ENCODE results near the gene UBD.

Gene UBD

DNA sequence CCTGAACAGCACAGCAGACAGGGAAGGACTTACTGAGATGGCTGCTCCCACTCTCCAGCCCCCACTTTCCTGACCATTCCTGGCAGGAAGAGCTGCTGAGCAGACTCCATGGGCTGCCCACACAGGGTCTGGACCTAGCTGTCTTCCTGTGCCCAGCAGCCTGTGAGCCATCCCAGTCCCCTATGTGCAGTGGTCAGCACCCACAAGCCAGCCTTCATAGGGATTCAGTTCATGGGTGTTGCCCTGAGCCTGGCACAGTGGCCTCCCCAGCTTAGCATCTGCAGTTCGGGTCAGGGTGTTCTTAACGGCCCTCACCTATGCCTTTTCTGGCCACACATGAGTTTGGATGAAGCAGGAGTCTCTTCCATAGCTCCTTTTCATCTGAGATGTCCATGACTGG is 32.0 kb downstream of the UBD start:
- DNase-seq (ENCODE audit: low read depth, low spot score), result no peak
- TF ChIP-seq, protein P1, sequence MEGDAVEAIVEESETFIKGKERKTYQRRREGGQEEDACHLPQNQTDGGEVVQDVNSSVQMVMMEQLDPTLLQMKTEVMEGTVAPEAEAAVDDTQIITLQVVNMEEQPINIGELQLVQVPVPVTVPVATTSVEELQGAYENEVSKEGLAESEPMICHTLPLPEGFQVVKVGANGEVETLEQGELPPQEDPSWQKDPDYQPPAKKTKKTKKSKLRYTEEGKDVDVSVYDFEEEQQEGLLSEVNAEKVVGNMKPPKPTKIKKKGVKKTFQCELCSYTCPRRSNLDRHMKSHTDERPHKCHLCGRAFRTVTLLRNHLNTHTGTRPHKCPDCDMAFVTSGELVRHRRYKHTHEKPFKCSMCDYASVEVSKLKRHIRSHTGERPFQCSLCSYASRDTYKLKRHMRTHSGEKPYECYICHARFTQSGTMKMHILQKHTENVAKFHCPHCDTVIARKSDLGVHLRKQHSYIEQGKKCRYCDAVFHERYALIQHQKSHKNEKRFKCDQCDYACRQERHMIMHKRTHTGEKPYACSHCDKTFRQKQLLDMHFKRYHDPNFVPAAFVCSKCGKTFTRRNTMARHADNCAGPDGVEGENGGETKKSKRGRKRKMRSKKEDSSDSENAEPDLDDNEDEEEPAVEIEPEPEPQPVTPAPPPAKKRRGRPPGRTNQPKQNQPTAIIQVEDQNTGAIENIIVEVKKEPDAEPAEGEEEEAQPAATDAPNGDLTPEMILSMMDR (IDR thresholded peaks at IDR 0.05; ENCODE audit: insufficient read depth, low read length, missing control alignments), result no peak
- no peak overlapping the region for H3K4me3 ChIP-seq (ENCODE audit: low read depth, low read length)
- POLR2A ChIA-PET, result no interaction called here
- CTCF ChIA-PET, result no interaction called here

DNA sequence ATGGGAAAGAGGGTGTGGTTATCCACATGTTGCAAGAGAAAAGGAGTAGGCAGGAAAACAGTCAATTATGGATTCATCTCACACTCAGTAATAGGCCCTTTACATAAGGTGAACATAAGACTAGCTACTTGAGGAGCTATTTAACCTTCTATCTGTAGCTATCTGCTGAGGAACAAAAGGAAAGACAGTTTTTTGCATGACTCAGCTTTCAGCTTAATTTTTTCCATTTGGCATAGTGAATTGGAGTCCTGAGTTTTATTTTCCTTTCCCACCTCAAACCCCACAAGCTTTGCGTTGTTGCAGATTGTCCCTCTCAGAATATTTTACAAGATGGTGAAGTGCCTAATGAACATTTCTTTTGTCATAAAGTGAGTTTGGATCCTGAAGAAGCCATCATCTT is 32.4 kb downstream of the UBD start:
- TF ChIP-seq, protein P1 (IDR thresholded peaks at IDR 0.05; ENCODE audit: insufficient read depth, low read length, missing control alignments), result no peak
- POLR2A ChIA-PET, result no interaction called here
- CTCF ChIA-PET, result no interaction called here
- H3K4me3 ChIP-seq (ENCODE audit: low read depth, low read length), result no peak overlapping the region
- DNase-seq (ENCODE audit: low read depth, low spot score), result no peak

DNA sequence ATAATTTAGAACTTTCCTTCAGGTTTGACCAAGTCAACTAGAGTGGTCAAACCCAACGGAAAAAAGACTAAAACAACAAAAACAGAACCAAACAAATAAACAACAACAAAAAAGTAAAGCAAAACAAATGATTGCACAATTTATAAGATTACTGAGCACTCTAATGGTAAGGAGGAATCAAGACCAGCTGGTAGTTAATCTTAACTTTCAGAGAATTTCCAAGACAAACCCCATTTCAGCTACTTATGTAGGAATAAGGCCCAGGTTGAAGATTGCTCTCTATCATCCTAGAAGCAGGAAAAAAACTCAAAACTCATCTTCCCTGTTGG is 34.3 kb downstream of the UBD start:
- no peak for DNase-seq (ENCODE audit: low read depth, low spot score)
- TF ChIP-seq, protein P1 (IDR thresholded peaks at IDR 0.05; ENCODE audit: insufficient read depth, low read length, missing control alignments), result no peak
- ChIA-PET POLR2A (no interaction called here), CTCF (no interaction called here)
- no peak overlapping the region for H3K4me3 ChIP-seq (ENCODE audit: low read depth, low read length)

DNA sequence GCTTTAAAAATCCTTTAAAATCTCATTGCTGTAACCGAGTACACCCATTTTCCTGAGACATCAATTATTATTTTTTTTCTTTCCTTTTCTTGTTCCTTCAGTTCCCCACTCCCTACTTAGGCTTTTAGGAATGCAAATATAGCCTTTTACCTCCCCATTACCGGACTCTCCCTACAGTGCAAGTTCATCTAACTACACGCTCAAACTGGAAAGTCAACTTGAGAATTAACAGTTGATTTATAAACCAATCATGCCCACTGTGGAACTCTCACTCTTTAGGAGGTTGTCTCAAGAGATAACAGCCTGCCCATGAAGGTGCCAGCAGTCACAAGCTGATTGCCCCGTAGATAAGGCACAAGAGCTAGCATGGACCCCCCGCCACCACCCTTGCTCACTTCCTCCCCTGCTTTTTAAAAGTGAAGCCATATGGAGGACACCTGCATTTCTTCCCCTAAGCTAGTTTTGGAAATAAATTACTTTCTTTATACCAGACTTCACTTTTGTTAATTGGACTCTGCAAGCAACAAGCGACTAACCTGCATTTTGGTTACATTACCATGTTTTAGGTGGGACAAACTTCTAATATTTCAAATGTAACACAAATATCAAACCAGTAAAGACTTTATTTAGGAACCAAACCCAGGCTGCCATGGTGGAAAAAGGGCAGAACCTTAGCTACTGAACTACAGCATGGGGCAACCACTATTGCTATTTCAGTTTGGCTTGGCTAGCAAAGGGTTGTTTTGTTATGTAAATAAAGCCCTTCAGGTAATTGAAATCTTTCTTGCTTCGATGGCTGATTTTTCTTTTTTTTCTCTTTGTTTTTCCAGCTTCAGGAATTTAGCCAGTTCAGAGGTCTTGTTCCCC is 34.9 kb downstream of the UBD start:
- no peak overlapping the region for H3K4me3 ChIP-seq (ENCODE audit: low read depth, low read length)
- TF ChIP-seq, protein P1 (IDR thresholded peaks at IDR 0.05; ENCODE audit: insufficient read depth, low read length, missing control alignments), result no peak
- ChIA-PET CTCF (no interaction called here), POLR2A (no interaction called here)
- no peak for DNase-seq (ENCODE audit: low read depth, low spot score)

DNA sequence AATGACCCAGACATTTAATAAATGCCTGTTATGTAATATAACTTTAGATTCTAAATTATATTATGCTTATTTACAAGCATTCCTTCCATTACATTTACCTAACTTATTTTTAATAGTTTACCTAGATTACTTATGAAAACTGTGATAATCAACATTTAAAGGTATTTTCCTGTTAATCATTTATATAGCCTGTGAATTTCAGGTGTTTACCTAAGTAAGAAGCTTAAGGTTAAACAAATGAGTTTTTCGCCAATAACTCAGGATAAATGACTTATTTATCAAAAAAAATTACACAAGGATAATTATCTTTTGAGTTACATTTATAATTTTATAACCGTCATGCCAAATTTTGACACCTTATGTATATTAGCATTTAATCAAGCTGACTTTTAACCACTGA is 35.5 kb downstream of the UBD start:
- TF ChIP-seq, protein P1 (IDR thresholded peaks at IDR 0.05; ENCODE audit: insufficient read depth, low read length, missing control alignments), result no peak
- no peak for DNase-seq (ENCODE audit: low read depth, low spot score)
- no peak overlapping the region for H3K4me3 ChIP-seq (ENCODE audit: low read depth, low read length)
- POLR2A ChIA-PET, result no interaction called here
- CTCF ChIA-PET, result no interaction called here

DNA sequence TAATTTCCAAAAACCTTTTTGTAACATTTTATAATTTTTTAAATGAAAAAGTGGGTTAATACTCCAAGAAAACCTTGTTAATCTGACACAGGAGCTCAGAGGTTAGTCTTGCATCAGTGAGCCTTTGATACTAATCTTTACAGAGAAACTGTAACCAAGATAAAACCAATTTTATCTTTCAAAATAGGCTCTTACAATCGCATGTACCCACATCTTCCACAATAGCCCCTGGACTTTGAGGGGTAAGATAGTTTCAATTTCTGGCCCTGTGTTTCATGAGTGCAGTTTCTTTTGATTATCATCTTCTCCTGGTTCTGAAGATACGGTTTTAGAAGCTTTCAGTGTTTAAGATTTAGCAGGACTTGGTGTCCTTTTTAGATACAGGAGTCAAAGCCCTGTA is 37.3 kb downstream of the UBD start:
- POLR2A ChIA-PET, result no interaction called here
- CTCF ChIA-PET, result no interaction called here
- DNase-seq (ENCODE audit: low read depth, low spot score), result no peak

More for the DNA sequence above, 37.3 kb downstream of the UBD start:
- no peak overlapping the region for H3K4me3 ChIP-seq (ENCODE audit: low read depth, low read length)
- TF ChIP-seq, protein P1 (IDR thresholded peaks at IDR 0.05; ENCODE audit: insufficient read depth, low read length, missing control alignments), result no peak
